Astrocyte (in vitro differentiated cells and primary cell): ENCODE measurements around the gene MDFI. TPM values are rescaled to one million over a fixed set of nuclear protein-coding genes. Genes with fewer than 3 reads are reported as not detected.

Experiments
- DNase-seq: peaks from one replicate; pipeline ENCODE4 v3.0.0-alpha.2; 2010; ENCODE audit warnings: low read depth
- FAIRE-seq: peaks from 2 replicates; lab custom pipeline; 2011; peaks lifted over from hg19 to GRCh38; lab: Jason Lieb, UNC
- H2AFZ ChIP-seq: 2 replicates; pipeline ENCODE4 v1.6.0; 2012; ENCODE audit warnings: low read depth, low read length, inconsistent platforms
- H3K27ac ChIP-seq: 2 replicates; pipeline ENCODE4 v1.5.1; 2011; ENCODE audit warnings: low read depth, low read length, inconsistent platforms
- H3K27me3 ChIP-seq: 2 replicates; pipeline ENCODE4 v1.6.0; 2011; ENCODE audit warnings: low read length, inconsistent platforms; ENCODE audit not compliant: insufficient read depth
- H3K36me3 ChIP-seq: 2 replicates; pipeline ENCODE4 v1.5.1; 2011; ENCODE audit warnings: low read length, inconsistent platforms; ENCODE audit not compliant: insufficient read depth
- H3K4me1 ChIP-seq: 2 replicates; pipeline ENCODE4 v1.5.1; 2011; ENCODE audit warnings: low read length, inconsistent platforms; ENCODE audit not compliant: insufficient read depth
- H3K4me2 ChIP-seq: 2 replicates; pipeline ENCODE4 v1.6.0; 2012; ENCODE audit warnings: low read length, inconsistent platforms
- H3K4me3 ChIP-seq: 2 replicates; pipeline ENCODE4 v1.5.1; 2011; ENCODE audit warnings: low read depth, mild to moderate bottlenecking, low read length, inconsistent platforms; ENCODE audit not compliant: insufficient read depth
- H3K79me2 ChIP-seq: 2 replicates; pipeline ENCODE4 v1.6.0; 2012; ENCODE audit warnings: mild to moderate bottlenecking, low read length, inconsistent platforms; ENCODE audit not compliant: insufficient read depth
- H3K9ac ChIP-seq: 2 replicates; pipeline ENCODE4 v1.6.0; 2012; ENCODE audit warnings: mild to moderate bottlenecking, low read length, inconsistent platforms
- H3K9me3 ChIP-seq: 2 replicates; pipeline ENCODE4 v1.5.1; 2012; ENCODE audit warnings: low read depth, mild to moderate bottlenecking, low read length, inconsistent platforms; ENCODE audit not compliant: insufficient read depth
- H4K20me1 ChIP-seq: 2 replicates; pipeline ENCODE4 v1.6.0; 2012; ENCODE audit warnings: low read length, inconsistent platforms; ENCODE audit not compliant: insufficient read depth
- H3K27ac Mint-ChIP-seq: one replicate; pipeline ENCODE4 v1.8.0; 2021; ENCODE audit warnings: mild to moderate bottlenecking, mixed read lengths; ENCODE audit not compliant: unreplicated experiment
- H3K27me3 Mint-ChIP-seq: one replicate; pipeline ENCODE4 v1.8.0; 2021; ENCODE audit warnings: low read depth, mixed read lengths; ENCODE audit not compliant: unreplicated experiment
- H3K36me3 Mint-ChIP-seq: one replicate; pipeline ENCODE4 v1.8.0; 2021; ENCODE audit warnings: low read depth, mixed read lengths; ENCODE audit not compliant: unreplicated experiment
- H3K4me1 Mint-ChIP-seq: one replicate; pipeline ENCODE4 v1.8.0; 2021; ENCODE audit warnings: low read depth, mixed read lengths; ENCODE audit not compliant: unreplicated experiment
- H3K4me3 Mint-ChIP-seq: one replicate; pipeline ENCODE4 v1.8.0; 2021; ENCODE audit warnings: mild to moderate bottlenecking, moderate library complexity, mixed read lengths; ENCODE audit not compliant: unreplicated experiment
- H3K9me3 Mint-ChIP-seq: one replicate; pipeline ENCODE4 v1.8.0; 2021; ENCODE audit warnings: mild to moderate bottlenecking, mixed read lengths; ENCODE audit not compliant: unreplicated experiment
- EZH2 ChIP-seq: IDR thresholded peaks from 2 replicates; pipeline ENCODE4 v1.6.1; 2012; ENCODE audit warnings: mild to moderate bottlenecking, low read length, inconsistent platforms; ENCODE audit not compliant: insufficient read depth
- total RNA-seq: library from RNA; stranded (reverse); gene quantifications from 2 replicates; pipeline ENCODE4 v1.2.1, GENCODE V29; 2021
- TF ChIP-seq, protein P1 (sequence below): IDR thresholded peaks from 2 replicates; pipeline ENCODE4 v1.5.1; 2011; ENCODE audit warnings: low read depth, mild to moderate bottlenecking, inconsistent platforms, low read length, moderate library complexity; ENCODE audit not compliant: insufficient read depth

MDFI gene
- total RNA-seq, 1 donor from 2014 or later, result 144 TPM

DNA sequence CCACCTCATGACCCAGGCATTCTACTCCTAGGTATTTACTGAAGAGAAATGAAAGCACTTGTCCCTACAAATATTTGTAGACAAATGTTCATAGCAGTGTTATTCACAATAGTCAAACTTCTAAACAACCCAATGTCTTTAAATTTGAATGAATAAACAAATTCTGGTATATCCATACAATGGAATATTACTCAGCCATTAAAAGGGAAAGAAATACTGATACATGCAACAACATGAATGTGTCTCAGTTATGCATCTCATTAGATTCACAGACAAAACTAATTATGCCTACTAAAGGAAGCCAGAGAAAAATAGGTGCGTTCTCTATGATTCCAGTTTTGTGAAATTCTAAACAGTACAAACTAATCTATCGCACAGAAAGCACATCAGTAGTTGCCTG, 30.7 kb downstream of the MDFI start:
- Histone ChIP-seq H3K4me3 (no peak overlapping the region), H3K27ac (no peak overlapping the region), H3K79me2 (no peaks in the 10 kb centered on the region), H3K27me3 (peaks cover 17% of the 10 kb centered on the region), H3K9ac (no peak overlapping the region), H3K4me2 (no peak overlapping the region), H2AFZ (no peak overlapping the region), H3K36me3 (no peaks in the 10 kb centered on the region), H4K20me1 (no peaks in the 10 kb centered on the region), H3K4me1 (no peaks in the 10 kb centered on the region), H3K9me3 (peaks cover 4% of the 10 kb centered on the region)
- H3K9me3 Mint-ChIP-seq, result peaks cover 3% of the 10 kb centered on the region
- H3K27me3 Mint-ChIP-seq, result peaks cover 39% of the 10 kb centered on the region
- no peak for DNase-seq
- TF ChIP-seq, protein P1, sequence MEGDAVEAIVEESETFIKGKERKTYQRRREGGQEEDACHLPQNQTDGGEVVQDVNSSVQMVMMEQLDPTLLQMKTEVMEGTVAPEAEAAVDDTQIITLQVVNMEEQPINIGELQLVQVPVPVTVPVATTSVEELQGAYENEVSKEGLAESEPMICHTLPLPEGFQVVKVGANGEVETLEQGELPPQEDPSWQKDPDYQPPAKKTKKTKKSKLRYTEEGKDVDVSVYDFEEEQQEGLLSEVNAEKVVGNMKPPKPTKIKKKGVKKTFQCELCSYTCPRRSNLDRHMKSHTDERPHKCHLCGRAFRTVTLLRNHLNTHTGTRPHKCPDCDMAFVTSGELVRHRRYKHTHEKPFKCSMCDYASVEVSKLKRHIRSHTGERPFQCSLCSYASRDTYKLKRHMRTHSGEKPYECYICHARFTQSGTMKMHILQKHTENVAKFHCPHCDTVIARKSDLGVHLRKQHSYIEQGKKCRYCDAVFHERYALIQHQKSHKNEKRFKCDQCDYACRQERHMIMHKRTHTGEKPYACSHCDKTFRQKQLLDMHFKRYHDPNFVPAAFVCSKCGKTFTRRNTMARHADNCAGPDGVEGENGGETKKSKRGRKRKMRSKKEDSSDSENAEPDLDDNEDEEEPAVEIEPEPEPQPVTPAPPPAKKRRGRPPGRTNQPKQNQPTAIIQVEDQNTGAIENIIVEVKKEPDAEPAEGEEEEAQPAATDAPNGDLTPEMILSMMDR, result no peak
- no peak for TF ChIP-seq EZH2
- no peaks in the 10 kb centered on the region for H3K36me3 Mint-ChIP-seq
- H3K4me1 Mint-ChIP-seq, result no peaks in the 10 kb centered on the region
- H3K27ac Mint-ChIP-seq, result no peak overlapping the region
- no peak for FAIRE-seq
- H3K4me3 Mint-ChIP-seq, result no peak overlapping the region

DNA sequence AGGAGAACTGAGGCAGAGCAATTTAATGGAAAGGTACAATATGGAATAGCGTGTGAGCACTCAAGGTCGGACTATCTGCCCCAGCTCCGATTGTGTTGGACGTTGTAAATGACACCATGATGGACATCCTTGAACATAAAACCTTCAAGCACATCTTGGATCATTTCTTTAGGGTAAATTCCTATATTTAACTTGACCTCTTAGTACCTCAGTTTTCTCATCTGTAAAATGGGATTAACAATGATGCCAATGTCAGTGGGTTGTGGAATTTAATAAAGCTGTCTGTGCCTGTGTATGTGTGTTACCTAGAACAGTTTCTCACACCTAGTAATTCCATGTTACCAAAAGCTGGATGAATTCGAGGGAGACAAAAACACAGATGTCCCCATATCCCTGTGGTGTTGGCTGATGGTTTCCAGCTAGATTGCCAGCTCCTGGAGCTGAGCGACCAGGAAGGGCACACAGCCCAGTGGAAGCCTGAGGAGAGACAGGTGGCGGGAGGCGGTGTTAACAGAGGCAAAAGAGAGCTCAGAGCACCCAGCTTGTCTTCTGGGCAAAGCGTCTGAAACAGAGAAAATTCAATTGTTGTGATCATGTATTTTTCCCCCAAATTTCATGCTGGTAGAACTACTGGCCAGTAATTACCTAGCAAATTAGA, 32.6 kb downstream of the MDFI start:
- peaks cover 4% of the 10 kb centered on the region for H3K9me3 ChIP-seq
- no peaks in the 10 kb centered on the region for H3K36me3 ChIP-seq
- H3K9ac ChIP-seq, result no peak overlapping the region
- no peaks in the 10 kb centered on the region for H4K20me1 ChIP-seq
- H3K4me1 ChIP-seq, result no peaks in the 10 kb centered on the region
- H3K79me2 ChIP-seq, result no peaks in the 10 kb centered on the region
- no peak overlapping the region for H3K4me3 Mint-ChIP-seq
- H3K9me3 Mint-ChIP-seq, result peaks cover 3% of the 10 kb centered on the region
- H3K36me3 Mint-ChIP-seq, result no peaks in the 10 kb centered on the region
- FAIRE-seq (no peak), DNase-seq (no peak)
- H3K27ac ChIP-seq, result no peak overlapping the region
- no peak overlapping the region for H3K4me3 ChIP-seq
- peaks cover 48% of the 10 kb centered on the region for H3K27me3 Mint-ChIP-seq
- H3K4me2 ChIP-seq, result no peak overlapping the region
- H3K27ac Mint-ChIP-seq, result no peak overlapping the region
- H3K4me1 Mint-ChIP-seq, result no peaks in the 10 kb centered on the region
- no peak for TF ChIP-seq EZH2
- TF ChIP-seq, protein P1, result no peak
- peaks cover 16% of the 10 kb centered on the region for H3K27me3 ChIP-seq
- no peak overlapping the region for H2AFZ ChIP-seq

DNA sequence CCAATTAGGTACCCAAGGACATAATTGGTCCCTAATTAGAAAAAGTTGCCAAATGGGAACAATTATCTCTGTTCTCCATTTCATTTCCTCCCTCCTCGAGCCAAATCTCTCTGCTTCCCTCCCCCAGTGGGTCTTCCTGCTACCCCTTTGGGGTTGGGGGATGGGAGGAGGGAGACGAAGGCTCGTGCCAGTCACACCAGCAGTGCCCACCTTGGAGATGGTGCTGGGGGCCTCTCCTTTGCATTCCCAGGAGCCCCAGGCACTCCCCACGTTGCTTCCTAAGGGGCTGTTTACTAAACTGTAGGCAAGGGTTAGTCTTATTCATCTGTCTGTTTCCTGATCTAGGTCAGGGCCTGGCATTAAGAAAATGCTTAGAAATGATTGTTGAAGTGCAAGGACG, 33.1 kb downstream of the MDFI start:
- peaks cover 17% of the 10 kb centered on the region for H3K27me3 ChIP-seq
- H3K4me3 Mint-ChIP-seq, result no peak overlapping the region
- H2AFZ ChIP-seq, result no peak overlapping the region
- H3K27ac Mint-ChIP-seq, result no peak overlapping the region
- no peaks in the 10 kb centered on the region for H3K4me1 ChIP-seq
- no peaks in the 10 kb centered on the region for H3K79me2 ChIP-seq
- H3K4me3 ChIP-seq, result no peak overlapping the region
- peaks cover 4% of the 10 kb centered on the region for H3K9me3 ChIP-seq
- peaks cover 52% of the 10 kb centered on the region for H3K27me3 Mint-ChIP-seq
- DNase-seq, result no peak
- no peak overlapping the region for H3K9ac ChIP-seq
- FAIRE-seq, result no peak
- H3K9me3 Mint-ChIP-seq, result peaks cover 3% of the 10 kb centered on the region
- no peak overlapping the region for H3K4me2 ChIP-seq
- TF ChIP-seq, protein P1, result no peak
- TF ChIP-seq EZH2, result no peak
- no peak overlapping the region for H3K27ac ChIP-seq
- no peaks in the 10 kb centered on the region for H3K4me1 Mint-ChIP-seq
- H3K36me3 ChIP-seq, result no peaks in the 10 kb centered on the region
- no peaks in the 10 kb centered on the region for H4K20me1 ChIP-seq
- H3K36me3 Mint-ChIP-seq, result no peaks in the 10 kb centered on the region
